NB4 (cell line): Measurements from ENCODE around the gene RAB7A.

Experiments
- POLR2A ChIP-seq: IDR thresholded peaks from 2 replicates; pipeline ENCODE4 v1.6.1; 2011; ENCODE audit warnings: mild to moderate bottlenecking; ENCODE audit not compliant: insufficient read length; ENCODE audit errors: extremely low read depth
- TF ChIP-seq, protein P1 (sequence below): IDR thresholded peaks from one replicate; pipeline ENCODE4 v1.5.1; 2012; ENCODE audit warnings: low read depth, low read length
- TF ChIP-seq, protein P2 (sequence below): IDR thresholded peaks from 2 replicates; pipeline ENCODE4 v1.6.1; 2011; ENCODE audit warnings: low read depth, low read length

DNA sequence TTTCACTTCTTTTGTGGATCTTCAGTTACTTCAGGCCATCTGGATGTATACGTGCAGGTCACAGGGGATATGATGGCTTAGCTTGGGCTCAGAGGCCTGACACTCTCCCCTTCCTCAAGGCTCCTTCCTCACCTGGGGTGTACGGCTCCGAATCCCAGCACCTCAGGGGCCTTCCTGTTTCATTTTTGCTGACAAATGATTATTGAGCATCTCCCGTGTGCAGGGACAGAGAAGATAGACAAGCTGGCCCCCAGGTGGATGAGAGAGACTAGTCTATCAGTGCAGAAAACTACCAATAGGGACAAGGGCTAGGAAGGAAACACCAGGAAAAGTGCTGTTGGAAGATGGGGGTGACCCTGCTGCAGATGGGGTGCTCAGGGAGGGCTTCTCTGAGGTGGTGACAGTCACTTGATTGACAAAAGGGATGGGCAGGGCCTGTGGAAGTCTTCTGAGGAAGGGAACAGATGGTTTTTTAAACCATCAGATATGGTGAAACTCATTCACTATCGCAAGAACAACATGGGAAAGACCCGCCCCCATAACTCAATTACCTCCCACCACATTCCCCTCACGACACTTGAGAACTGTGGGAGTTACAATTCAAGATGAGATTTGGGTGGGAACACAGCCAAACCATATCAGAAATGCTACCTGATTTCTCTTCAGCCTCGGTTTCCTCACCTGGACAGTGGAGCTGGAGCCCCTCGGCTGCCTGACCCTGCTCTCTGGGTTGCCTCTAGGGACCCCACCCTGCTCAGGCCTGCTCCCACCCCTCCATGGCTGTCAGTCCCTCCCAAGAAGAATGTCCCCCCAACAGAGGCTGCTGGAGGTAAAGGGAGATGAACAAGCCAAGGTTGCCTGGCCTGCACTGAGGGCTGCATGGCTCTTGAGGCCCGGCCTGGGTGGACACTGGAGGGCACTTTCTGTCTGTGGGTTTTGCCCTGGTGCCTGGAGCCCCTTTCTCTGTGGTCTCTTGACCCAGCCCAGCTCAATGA lies 116.2 kb downstream of the RAB7A start:
- TF ChIP-seq, protein P1, sequence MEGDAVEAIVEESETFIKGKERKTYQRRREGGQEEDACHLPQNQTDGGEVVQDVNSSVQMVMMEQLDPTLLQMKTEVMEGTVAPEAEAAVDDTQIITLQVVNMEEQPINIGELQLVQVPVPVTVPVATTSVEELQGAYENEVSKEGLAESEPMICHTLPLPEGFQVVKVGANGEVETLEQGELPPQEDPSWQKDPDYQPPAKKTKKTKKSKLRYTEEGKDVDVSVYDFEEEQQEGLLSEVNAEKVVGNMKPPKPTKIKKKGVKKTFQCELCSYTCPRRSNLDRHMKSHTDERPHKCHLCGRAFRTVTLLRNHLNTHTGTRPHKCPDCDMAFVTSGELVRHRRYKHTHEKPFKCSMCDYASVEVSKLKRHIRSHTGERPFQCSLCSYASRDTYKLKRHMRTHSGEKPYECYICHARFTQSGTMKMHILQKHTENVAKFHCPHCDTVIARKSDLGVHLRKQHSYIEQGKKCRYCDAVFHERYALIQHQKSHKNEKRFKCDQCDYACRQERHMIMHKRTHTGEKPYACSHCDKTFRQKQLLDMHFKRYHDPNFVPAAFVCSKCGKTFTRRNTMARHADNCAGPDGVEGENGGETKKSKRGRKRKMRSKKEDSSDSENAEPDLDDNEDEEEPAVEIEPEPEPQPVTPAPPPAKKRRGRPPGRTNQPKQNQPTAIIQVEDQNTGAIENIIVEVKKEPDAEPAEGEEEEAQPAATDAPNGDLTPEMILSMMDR: no peak
- no peak for TF ChIP-seq POLR2A
- TF ChIP-seq, protein P2, sequence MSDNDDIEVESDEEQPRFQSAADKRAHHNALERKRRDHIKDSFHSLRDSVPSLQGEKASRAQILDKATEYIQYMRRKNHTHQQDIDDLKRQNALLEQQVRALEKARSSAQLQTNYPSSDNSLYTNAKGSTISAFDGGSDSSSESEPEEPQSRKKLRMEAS: no peak
